GM12878 (cell line): ENCODE data around the gene HAUS1. TPM values are rescaled to one million over a fixed set of nuclear protein-coding genes. Genes with fewer than 3 reads are reported as not detected.

Experiments
- ATAC-seq: fragments of 200-7000 bp; cut with Tn5 transposase; 3 replicates; pipeline ENCODE4 v1.9.1; 2020; ENCODE audit warnings: mild to moderate bottlenecking, moderate library complexity
- BruUV-seq: library from RNA; stranded (reverse); fragments of 400-500 nt; replicated peaks from 2 replicates; lab custom pipeline; 2021; lab: Mats Ljungman, UMichigan
- CTCF ChIA-PET: fragments of 300-600 bp; sonication (Branson Sonifier 250); formaldehyde crosslinking; extraction: SDS; loops from one replicate; lab custom pipeline; 2021; ENCODE audit warnings: inconsistent platforms; lab: Yijun Ruan, JAX
- POLR2A ChIA-PET: fragments of 350-600 bp; formaldehyde crosslinking; extraction: SDS; loops from one replicate; lab custom pipeline; 2021; ENCODE audit warnings: inconsistent platforms; lab: Charles Lee
- RAD21 ChIA-PET: fragments of 300-600 bp; sonication (Branson Sonifier 250); formaldehyde crosslinking; loops from one replicate; lab custom pipeline; 2023; ENCODE audit warnings: antibody characterized with exemption; ENCODE audit not compliant: unreplicated experiment; lab: Charles Lee
- SMC1A ChIA-PET: fragments of 300-600 bp; sonication (Branson Sonifier 250); formaldehyde crosslinking; loops from one replicate; lab custom pipeline; 2023; ENCODE audit not compliant: unreplicated experiment, uncharacterized antibody; lab: Charles Lee
- DNase-seq: peaks from one replicate; pipeline ENCODE4 v3.0.0-alpha.2; 2011; ENCODE audit warnings: low read depth, low spot score
- FAIRE-seq: peaks from 3 replicates; lab custom pipeline; 2011; peaks lifted over from hg19 to GRCh38; lab: Jason Lieb, UNC
- H2AFZ ChIP-seq: 2 replicates; pipeline ENCODE4 v1.6.0; 2011; ENCODE audit warnings: low read depth, low read length, control low read depth; ENCODE audit not compliant: control insufficient read depth
- H3K27ac ChIP-seq: 2 replicates; pipeline ENCODE4 v1.5.1; 2011; ENCODE audit warnings: control low read depth; ENCODE audit not compliant: control insufficient read depth, insufficient read depth
- H3K27me3 ChIP-seq, 2 experiments: replicated peaks in 1 of 2; 2 replicates each; pipeline versions ENCODE4 v1.6.0 to v1.6.1; 2011; ENCODE audit warnings: low read length in 1 of 2; ENCODE audit not compliant: control insufficient read depth in 2 of 2, insufficient read depth in 2 of 2
- H3K36me3 ChIP-seq, 2 experiments: 2 replicates each; pipeline ENCODE4 v1.5.1; 2011; ENCODE audit warnings: low read length in 1 of 2; ENCODE audit not compliant: control insufficient read depth in 2 of 2, insufficient read depth in 2 of 2
- H3K4me1 ChIP-seq: 2 replicates; pipeline ENCODE4 v1.6.1; 2011; ENCODE audit warnings: mild to moderate bottlenecking, low read length, moderate library complexity, mixed read lengths; ENCODE audit not compliant: control insufficient read depth, insufficient read depth
- H3K4me2 ChIP-seq: 2 replicates; pipeline ENCODE4 v1.6.0; 2011; ENCODE audit warnings: control low read depth; ENCODE audit not compliant: control insufficient read depth, insufficient read depth
- H3K4me3 ChIP-seq: fragments of 200-600 bp; sonication (generic); 2 replicates; pipeline ENCODE4 v1.5.1; 2016
- H3K79me2 ChIP-seq: 2 replicates; pipeline ENCODE4 v1.6.0; 2011; ENCODE audit warnings: low read length; ENCODE audit not compliant: control insufficient read depth, insufficient read depth
- H3K9ac ChIP-seq: 2 replicates; pipeline ENCODE4 v1.8.0; 2011; ENCODE audit warnings: low read length, control low read depth, mixed read lengths; ENCODE audit not compliant: control insufficient read depth, insufficient read depth
- H3K9me3 ChIP-seq: replicated peaks from 3 replicates; pipeline ENCODE4 v1.5.1; 2011; ENCODE audit warnings: mild to moderate bottlenecking, low read length; ENCODE audit not compliant: control insufficient read depth, insufficient read depth
- H4K20me1 ChIP-seq: 2 replicates; pipeline ENCODE4 v1.6.0; 2011; ENCODE audit not compliant: control insufficient read depth, insufficient read depth
- ATF2 ChIP-seq: IDR thresholded peaks from 2 replicates; pipeline ENCODE4 v1.6.1; 2012; ENCODE audit warnings: low read length, inconsistent platforms
- HDGF ChIP-seq: fragments of 450-650 bp; IDR thresholded peaks from 2 replicates; pipeline ENCODE4 v1.6.1; 2016; ENCODE audit warnings: antibody characterized with exemption
- JUND ChIP-seq: IDR thresholded peaks from 2 replicates; pipeline ENCODE4 v1.6.1; 2012; ENCODE audit warnings: low read depth, mild to moderate bottlenecking, low read length, improper control_type of control experiment, moderate library complexity
- RB1 ChIP-seq: fragments of 450-650 bp; formaldehyde crosslinking; IDR thresholded peaks from 2 replicates; pipeline ENCODE4 v1.6.1; 2017; ENCODE audit warnings: mild to moderate bottlenecking, borderline replicate concordance
- RBBP5 ChIP-seq: fragments of 200-600 bp; sonication (generic); conservative IDR thresholded peaks from 2 replicates; pipeline ENCODE4 v1.6.1; 2016
- RELA ChIP-seq: fragments of 450-650 bp; IDR thresholded peaks from 2 replicates; pipeline ENCODE4 v1.8.0; 2014; ENCODE audit warnings: borderline replicate concordance; ENCODE audit not compliant: partially characterized antibody
- SMAD1 ChIP-seq: fragments of 450-650 bp; IDR thresholded peaks from 2 replicates; pipeline ENCODE4 v1.6.1; 2018; ENCODE audit warnings: mild to moderate bottlenecking, low read depth; ENCODE audit not compliant: partially characterized antibody
- STAT1 ChIP-seq: fragments of 450-650 bp; conservative IDR thresholded peaks from 2 replicates; pipeline ENCODE4 v1.6.1; 2014; ENCODE audit warnings: antibody characterized with exemption, mild to moderate bottlenecking
- TBL1XR1 ChIP-seq: IDR thresholded peaks from 2 replicates; pipeline ENCODE4 v1.6.1; 2012; ENCODE audit warnings: low read depth, low read length, improper control_type of control experiment
- ZBTB4 ChIP-seq: fragments of 450-650 bp; formaldehyde crosslinking; IDR thresholded peaks from 2 replicates; pipeline ENCODE4 v1.4.0; 2022; ENCODE audit warnings: mild to moderate bottlenecking, moderate library complexity
- WGBS: methylation state at CpG from one replicate; pipeline ENCODE4 v1.1.6; 2016; ENCODE audit warnings: low lambda C conversion rate; ENCODE audit not compliant: insufficient replicate concordance, insufficient coverage; ENCODE audit errors: missing lambda C conversion rate; 5-methylcytosine and 5-hydroxymethylcytosine counted together
- in situ Hi-C: fragments of 300-500 bp; cut with MboI; formaldehyde crosslinking; loops from 9 replicates; pipeline ENCODE4 v1.14.3; 2018; ENCODE audit warnings: mixed read lengths
- intact Hi-C: fragments of 100-400 bp; cut with micrococcal nuclease; formaldehyde crosslinking; loops from one replicate; pipeline ENCODE4 v1.14.2; 2022; ENCODE audit not compliant: unreplicated experiment
- polyA plus RNA-seq, 11 experiments: library from polyadenylated mRNA; depleted of rRNA in 4 of 11; unstranded in 6 of 11; stranded (reverse) in 5 of 11; fragments of >200 nt; fragmentation: Nextera tagmentation in 4 of 11; fragmentation: Illumina TruSeq in 1 of 11; extraction: Ambion mirVana in 4 of 11; extraction: Trizol in 1 of 11; gene quantifications; 1 replicate in 1 of 11; 2 replicates in 10 of 11; pipeline versions ENCODE4 v1.2.1 to v1.2.3, GENCODE V29; 2011 to 2016; ENCODE audit warnings: inconsistent platforms in 2 of 11, missing spikeins in 2 of 11, low read depth in 1 of 11
- total RNA-seq, 4 experiments: library from RNA; depleted of rRNA in 3 of 4; stranded (reverse); fragments of >200 nt in 3 of 4; fragmentation: Illumina TruSeq in 1 of 4; extraction: Trizol in 1 of 4; gene quantifications; 2 replicates each; pipeline versions ENCODE4 v1.2.1 to v1.2.3, GENCODE V29; 2013 to 2021
- TF ChIP-seq, protein P1 (sequence below): fragments of 450-650 bp; IDR thresholded peaks from 2 replicates; pipeline ENCODE4 v1.6.1; 2017; ENCODE audit warnings: low read depth, mild to moderate bottlenecking, moderate library complexity
- TF ChIP-seq, protein P2 (sequence below): fragments of 450-650 bp; IDR thresholded peaks from 2 replicates; pipeline ENCODE4 v1.6.1; 2017; ENCODE audit warnings: mild to moderate bottlenecking

HAUS1 gene
- total and polyA plus RNA-seq, 10 of the 15 experiments (the other 5 are each of a cell fraction or from before 2014, with no cell fraction given): 41.2 to 182 (median 91.9) TPM

DNA sequence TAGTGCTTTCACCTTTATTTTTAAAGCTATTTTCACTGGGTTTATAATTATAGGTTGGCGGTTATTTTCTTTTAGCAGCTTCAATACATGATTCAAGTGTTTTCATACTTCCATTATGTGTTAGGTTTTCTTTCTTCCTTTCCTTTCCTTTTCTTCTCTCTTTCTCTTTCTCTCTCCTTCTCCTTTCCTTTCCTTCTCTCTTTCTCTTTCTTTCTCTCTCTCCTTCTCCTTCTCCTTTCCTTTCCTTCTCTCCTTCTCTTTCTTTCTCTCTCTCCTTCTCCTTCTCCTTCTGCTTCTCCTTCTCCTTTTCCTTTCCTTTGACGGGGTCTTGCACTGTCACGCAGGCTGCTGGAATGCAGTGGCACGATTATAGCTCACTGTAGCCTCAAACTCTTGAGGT is 36.0 kb downstream of the HAUS1 start (continued):
- no peak for TF ChIP-seq JUND
- TF ChIP-seq ATF2: no peak

GRCh38 chr18:46141199-46141598 is 37.0 kb downstream of the HAUS1 start:
- Histone ChIP-seq H4K20me1 (no peaks in the 10 kb centered on the region), H3K27me3 (no peaks in the 10 kb centered on the region), H3K36me3 (no peaks in the 10 kb centered on the region), H3K4me3 (no peak overlapping the region), H3K9me3 (no peaks in the 10 kb centered on the region), H3K27ac (no peak overlapping the region), H3K4me1 (no peaks in the 10 kb centered on the region), H2AFZ (no peak overlapping the region), H3K9ac (no peak overlapping the region), H3K79me2 (no peaks in the 10 kb centered on the region), H3K4me2 (no peak overlapping the region)
- in situ Hi-C loops: loop anchor here (10.0 kb wide), 1 partner anchor 344 kb away; no protein-coding TSS in a partner anchor
- no peak for DNase-seq
- BruUV-seq: no TSS peak
- intact Hi-C loops: no loop called here
- POLR2A ChIA-PET: no interaction called here
- no peak for FAIRE-seq
- CTCF ChIA-PET: interaction anchor here (1.5 kb wide), 1 partner anchor 8 kb away, joined by 9 read pairs; no protein-coding TSS in a partner anchor
- TF ChIP-seq RBBP5 (no peak), SMAD1 (no peak), STAT1 (no peak), ZBTB4 (CRISPR knock-in tag) (no peak), RB1 (no peak), RELA (no peak), HDGF (no peak), TBL1XR1 (no peak)
- TF ChIP-seq, protein P1, sequence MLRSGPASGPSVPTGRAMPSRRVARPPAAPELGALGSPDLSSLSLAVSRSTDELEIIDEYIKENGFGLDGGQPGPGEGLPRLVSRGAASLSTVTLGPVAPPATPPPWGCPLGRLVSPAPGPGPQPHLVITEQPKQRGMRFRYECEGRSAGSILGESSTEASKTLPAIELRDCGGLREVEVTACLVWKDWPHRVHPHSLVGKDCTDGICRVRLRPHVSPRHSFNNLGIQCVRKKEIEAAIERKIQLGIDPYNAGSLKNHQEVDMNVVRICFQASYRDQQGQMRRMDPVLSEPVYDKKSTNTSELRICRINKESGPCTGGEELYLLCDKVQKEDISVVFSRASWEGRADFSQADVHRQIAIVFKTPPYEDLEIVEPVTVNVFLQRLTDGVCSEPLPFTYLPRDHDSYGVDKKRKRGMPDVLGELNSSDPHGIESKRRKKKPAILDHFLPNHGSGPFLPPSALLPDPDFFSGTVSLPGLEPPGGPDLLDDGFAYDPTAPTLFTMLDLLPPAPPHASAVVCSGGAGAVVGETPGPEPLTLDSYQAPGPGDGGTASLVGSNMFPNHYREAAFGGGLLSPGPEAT: no peak
- TF ChIP-seq, protein P2, sequence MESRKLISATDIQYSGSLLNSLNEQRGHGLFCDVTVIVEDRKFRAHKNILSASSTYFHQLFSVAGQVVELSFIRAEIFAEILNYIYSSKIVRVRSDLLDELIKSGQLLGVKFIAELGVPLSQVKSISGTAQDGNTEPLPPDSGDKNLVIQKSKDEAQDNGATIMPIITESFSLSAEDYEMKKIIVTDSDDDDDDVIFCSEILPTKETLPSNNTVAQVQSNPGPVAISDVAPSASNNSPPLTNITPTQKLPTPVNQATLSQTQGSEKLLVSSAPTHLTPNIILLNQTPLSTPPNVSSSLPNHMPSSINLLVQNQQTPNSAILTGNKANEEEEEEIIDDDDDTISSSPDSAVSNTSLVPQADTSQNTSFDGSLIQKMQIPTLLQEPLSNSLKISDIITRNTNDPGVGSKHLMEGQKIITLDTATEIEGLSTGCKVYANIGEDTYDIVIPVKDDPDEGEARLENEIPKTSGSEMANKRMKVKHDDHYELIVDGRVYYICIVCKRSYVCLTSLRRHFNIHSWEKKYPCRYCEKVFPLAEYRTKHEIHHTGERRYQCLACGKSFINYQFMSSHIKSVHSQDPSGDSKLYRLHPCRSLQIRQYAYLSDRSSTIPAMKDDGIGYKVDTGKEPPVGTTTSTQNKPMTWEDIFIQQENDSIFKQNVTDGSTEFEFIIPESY: no peak
- SMC1A ChIA-PET: interaction anchor here (0.6 kb wide), 1 partner anchor 26 kb away, joined by 3 read pairs; no protein-coding TSS in a partner anchor
- no peak for ATAC-seq
- RAD21 ChIA-PET: no interaction called here
- WGBS: 68% methylated on average over 3 of the region's 4 CpGs
